Sigmoid colon (tissue), 7 donors: Measurements from ENCODE around the gene TRMT10C. TPM values are rescaled to one million over a fixed set of nuclear protein-coding genes. Genes with fewer than 3 reads are reported as not detected.

Experiments
- DNase-seq: peaks from one replicate; pipeline ENCODE4 v3.0.0-alpha.2; 2019
- H3K27ac ChIP-seq, 4 donors: fragments of 200-600 bp; sonication (generic); one replicate each; pipeline ENCODE4 v1.5.1; 2016 to 2019; ENCODE audit warnings: mild to moderate bottlenecking in 1 of 4
- H3K27me3 ChIP-seq, 3 donors: fragments of 200-600 bp; sonication (generic); one replicate each; pipeline ENCODE4 v1.5.1; 2019; ENCODE audit warnings: mild to moderate bottlenecking in 1 of 3
- H3K36me3 ChIP-seq, 4 donors: fragments of 200-600 bp; sonication (generic); one replicate each; pipeline ENCODE4 v1.5.1; 2016 to 2019
- H3K4me1 ChIP-seq, 4 donors: fragments of 200-600 bp; sonication (generic); one replicate each; pipeline ENCODE4 v1.5.1; 2017 to 2019
- H3K4me3 ChIP-seq, 4 donors: fragments of 200-600 bp; sonication (generic); one replicate each; pipeline ENCODE4 v1.5.1; 2017 to 2019; ENCODE audit warnings: mild to moderate bottlenecking in 2 of 4, moderate library complexity in 1 of 4
- H3K9me3 ChIP-seq, 4 donors: fragments of 200-600 bp in 3 of 4; sonication (generic) in 3 of 4; one replicate each; pipeline versions ENCODE4 v1.5.1 to v1.6.1; 2013 to 2019
- EP300 ChIP-seq, 4 donors: sonication (generic); formaldehyde crosslinking; IDR thresholded peaks; one replicate each; pipeline ENCODE4 v1.6.1; 2017; ENCODE audit warnings: antibody characterized with exemption in 4 of 4
- POLR2A ChIP-seq, 2 donors: fragments of 450-650 bp; IDR thresholded peaks; one replicate each; pipeline ENCODE4 v1.6.1; 2016; ENCODE audit warnings: antibody characterized with exemption in 2 of 2, mild to moderate bottlenecking in 2 of 2, moderate library complexity in 2 of 2
- POLR2AphosphoS5 ChIP-seq, 4 donors: sonication (generic); formaldehyde crosslinking; IDR thresholded peaks; one replicate each; pipeline ENCODE4 v1.6.1; 2017; ENCODE audit warnings: antibody characterized with exemption in 4 of 4
- WGBS, 2 donors: extraction: QIAGEN DNeasy Blood & Tissue Kit; methylation state at CpG; one replicate each; pipeline ENCODE4 v1.1.7; 2013; 5-methylcytosine and 5-hydroxymethylcytosine counted together
- intact Hi-C: fragments of 100-400 bp; cut with DNase I; formaldehyde crosslinking; loops from one replicate; pipeline ENCODE4 v1.15.1; 2023
- polyA plus RNA-seq, 3 donors: library from polyadenylated mRNA; stranded (reverse); fragments of 200-250 nt; gene quantifications; one replicate each; pipeline ENCODE4 v1.2.3, GENCODE V29; 2013
- total RNA-seq, 4 donors: library from RNA; depleted of rRNA; stranded (reverse); fragments of >200 nt; gene quantifications; one replicate each; pipeline ENCODE4 v1.1.0, GENCODE V29; 2016
- TF ChIP-seq, protein P1 (sequence below), 4 experiments: fragments of 450-650 bp in 3 of 4; fragments of 200-600 bp in 1 of 4; IDR thresholded peaks; one replicate each; pipeline ENCODE4 v1.5.1; 2016 to 2019; ENCODE audit warnings: antibody characterized with exemption in 4 of 4, mild to moderate bottlenecking in 3 of 4, moderate library complexity in 2 of 4
- donor health status: healthy with polysubstance abuse.
- donor health status: Bipolar disorder and iron deficiency.
- donor health status: healthy.

The TRMT10C gene
- total and polyA plus RNA-seq, 7 donors, result 15.0 to 29.1 (median 19.7) TPM

DNA sequence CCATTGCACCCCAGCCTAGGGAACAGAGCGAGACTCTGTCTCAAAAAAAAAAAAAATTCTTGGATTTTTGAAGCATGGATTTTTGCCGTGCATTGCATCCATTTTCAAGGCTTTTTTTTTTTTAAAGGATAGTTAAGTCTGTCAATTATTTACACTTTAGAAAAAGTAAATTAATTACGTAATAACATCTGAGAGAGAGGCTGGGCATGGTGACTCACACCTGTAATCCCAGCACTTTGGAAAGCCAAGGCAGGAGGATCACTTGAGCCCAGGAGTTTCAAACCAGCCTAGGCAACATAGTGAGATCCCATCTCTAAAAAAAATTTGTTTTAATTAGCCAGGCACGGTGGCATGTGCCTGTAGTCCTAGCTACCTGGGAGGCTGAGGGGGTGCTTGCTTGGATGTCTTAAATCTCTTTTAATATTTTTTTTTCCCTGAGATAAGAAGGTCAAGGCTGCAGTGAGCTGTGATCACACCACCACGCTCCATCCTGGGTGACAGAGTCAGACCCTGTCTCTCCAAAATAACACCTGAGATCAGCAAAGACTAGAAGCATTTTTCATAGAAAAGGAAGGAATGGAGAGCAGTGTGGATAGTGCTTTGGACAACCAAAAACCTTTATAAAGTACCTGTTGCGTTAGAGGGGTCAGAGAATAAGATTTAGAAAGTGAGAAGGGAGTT, 41.8 kb upstream of the TRMT10C start:
- DNase-seq, result no peak
- TF ChIP-seq POLR2AphosphoS5 (IDR thresholded peaks at IDR 0.05) (no peak), POLR2A (IDR thresholded peaks at IDR 0.05) (no peak), EP300 (IDR thresholded peaks at IDR 0.05) (no peak)
- TF ChIP-seq, protein P1, sequence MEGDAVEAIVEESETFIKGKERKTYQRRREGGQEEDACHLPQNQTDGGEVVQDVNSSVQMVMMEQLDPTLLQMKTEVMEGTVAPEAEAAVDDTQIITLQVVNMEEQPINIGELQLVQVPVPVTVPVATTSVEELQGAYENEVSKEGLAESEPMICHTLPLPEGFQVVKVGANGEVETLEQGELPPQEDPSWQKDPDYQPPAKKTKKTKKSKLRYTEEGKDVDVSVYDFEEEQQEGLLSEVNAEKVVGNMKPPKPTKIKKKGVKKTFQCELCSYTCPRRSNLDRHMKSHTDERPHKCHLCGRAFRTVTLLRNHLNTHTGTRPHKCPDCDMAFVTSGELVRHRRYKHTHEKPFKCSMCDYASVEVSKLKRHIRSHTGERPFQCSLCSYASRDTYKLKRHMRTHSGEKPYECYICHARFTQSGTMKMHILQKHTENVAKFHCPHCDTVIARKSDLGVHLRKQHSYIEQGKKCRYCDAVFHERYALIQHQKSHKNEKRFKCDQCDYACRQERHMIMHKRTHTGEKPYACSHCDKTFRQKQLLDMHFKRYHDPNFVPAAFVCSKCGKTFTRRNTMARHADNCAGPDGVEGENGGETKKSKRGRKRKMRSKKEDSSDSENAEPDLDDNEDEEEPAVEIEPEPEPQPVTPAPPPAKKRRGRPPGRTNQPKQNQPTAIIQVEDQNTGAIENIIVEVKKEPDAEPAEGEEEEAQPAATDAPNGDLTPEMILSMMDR (IDR thresholded peaks at IDR 0.05), result no peak
- Histone ChIP-seq H3K27ac (no peak overlapping the region), H3K27me3 (peaks cover 0 to 9% (median 0%) of the 10 kb centered on the region in 3 donors), H3K4me3 (no peak overlapping the region), H3K9me3 (no peaks in the 10 kb centered on the region), H3K36me3 (no peaks in the 10 kb centered on the region), H3K4me1 (no peaks in the 10 kb centered on the region)
- 42 to 78% methylated on average over 6 of the region's 6 CpGs for WGBS, 2 donors
- intact Hi-C loops, result no loop called here

DNA sequence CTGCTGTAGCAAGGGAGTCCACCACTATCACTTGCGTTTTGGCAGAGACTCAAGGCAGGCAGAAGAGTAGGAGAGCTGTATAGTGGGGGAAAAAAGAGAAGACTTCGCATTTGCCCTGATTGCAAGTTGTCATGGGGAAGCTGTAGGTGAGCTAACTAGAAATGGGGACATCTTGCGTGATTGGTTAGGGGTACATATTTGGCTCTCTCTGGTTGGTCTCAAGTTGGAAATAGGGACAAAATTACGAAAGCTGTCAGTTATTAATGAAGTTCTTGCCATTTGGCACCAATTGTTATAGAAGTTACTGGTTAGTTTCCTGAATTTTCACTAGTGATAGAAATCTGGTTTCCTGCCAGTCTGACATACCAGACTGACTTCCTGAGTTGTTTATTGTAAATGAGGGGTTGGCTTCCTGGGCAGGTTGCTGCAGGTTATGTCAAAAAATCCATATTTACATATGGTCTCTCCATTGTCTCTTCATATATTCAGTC, 40.4 kb upstream of the TRMT10C start:
- TF ChIP-seq POLR2A (IDR thresholded peaks at IDR 0.05) (no peak), EP300 (IDR thresholded peaks at IDR 0.05) (no peak), POLR2AphosphoS5 (IDR thresholded peaks at IDR 0.05) (no peak)
- TF ChIP-seq, protein P1 (IDR thresholded peaks at IDR 0.05), result no peak
- WGBS, 2 donors, result 60 to 91% methylated on average over 4 of the region's 4 CpGs
- Histone ChIP-seq H3K4me3 (no peak overlapping the region), H3K9me3 (peaks cover 0 to 3% (median 0%) of the 10 kb centered on the region in 4 donors), H3K36me3 (no peaks in the 10 kb centered on the region), H3K4me1 (no peaks in the 10 kb centered on the region), H3K27me3 (peaks cover 0 to 9% (median 0%) of the 10 kb centered on the region in 3 donors), H3K27ac (no peak overlapping the region)
- DNase-seq, result no peak
- intact Hi-C loops, result no loop called here

DNA sequence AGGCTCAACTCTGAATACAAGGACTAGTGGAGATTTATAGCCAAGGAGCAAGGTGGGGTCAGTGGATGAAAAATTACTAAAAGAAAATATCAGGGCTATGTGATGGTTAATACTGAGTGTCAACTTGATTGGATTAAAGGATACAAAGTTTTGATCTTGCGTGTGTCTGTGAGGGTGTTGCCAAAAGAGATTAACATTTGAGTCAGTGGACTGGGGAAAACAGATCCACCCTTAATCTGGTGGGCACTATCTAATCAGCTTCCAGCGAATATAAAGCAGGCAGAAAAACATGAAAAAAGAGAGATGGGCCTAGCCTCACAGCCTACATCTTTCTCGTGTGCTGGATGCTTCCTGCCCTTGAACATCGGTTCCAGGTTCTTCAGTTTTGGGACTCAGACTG, 34.2 kb upstream of the TRMT10C start:
- Histone ChIP-seq H3K36me3 (no peaks in the 10 kb centered on the region), H3K4me3 (no peak overlapping the region), H3K4me1 (no peaks in the 10 kb centered on the region), H3K27me3 (no peaks in the 10 kb centered on the region), H3K27ac (no peak overlapping the region), H3K9me3 (peaks cover 0 to 3% (median 0%) of the 10 kb centered on the region in 4 donors)
- TF ChIP-seq EP300 (IDR thresholded peaks at IDR 0.05) (no peak), POLR2A (IDR thresholded peaks at IDR 0.05) (no peak), POLR2AphosphoS5 (IDR thresholded peaks at IDR 0.05) (no peak)
- TF ChIP-seq, protein P1 (IDR thresholded peaks at IDR 0.05), result no peak
- intact Hi-C loops, result no loop called here
- DNase-seq, result no peak
- 89 to 91% methylated on average over 4 of the region's 4 CpGs for WGBS, 2 donors

DNA sequence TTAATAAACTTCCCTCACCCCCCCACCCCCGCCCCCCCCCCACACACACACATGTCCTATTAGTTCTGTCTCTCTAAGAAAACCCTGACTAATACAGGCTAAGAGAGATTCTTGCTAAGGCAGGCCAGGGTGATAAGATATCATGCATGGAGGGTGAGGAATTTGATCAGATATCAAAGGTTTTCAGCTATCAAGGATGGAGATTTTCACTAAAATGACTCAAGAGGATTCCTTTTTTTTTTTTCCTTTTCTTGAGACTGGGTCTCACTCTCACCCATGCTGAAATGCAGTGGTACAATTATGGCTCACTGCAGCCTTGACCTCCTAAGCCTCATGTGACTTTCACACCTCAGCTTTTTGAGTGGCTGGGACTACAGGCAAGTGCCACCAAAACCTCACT, 33.8 kb upstream of the TRMT10C start:
- no peaks in the 10 kb centered on the region for H3K36me3 ChIP-seq
- H3K4me1 ChIP-seq, result peaks cover 0 to under 1% (median under 1%) of the 10 kb centered on the region in 4 donors
- no peak overlapping the region for H3K4me3 ChIP-seq
- no peaks in the 10 kb centered on the region for H3K27me3 ChIP-seq
- WGBS, 2 donors, result 16 to 73% methylated on average over 1 of the region's 1 CpG
- no peak for TF ChIP-seq POLR2A (IDR thresholded peaks at IDR 0.05)
- no peak overlapping the region for H3K27ac ChIP-seq
- no peak for DNase-seq
- intact Hi-C loops, result no loop called here
- peaks cover 0 to 3% (median 0%) of the 10 kb centered on the region in 4 donors for H3K9me3 ChIP-seq

DNA sequence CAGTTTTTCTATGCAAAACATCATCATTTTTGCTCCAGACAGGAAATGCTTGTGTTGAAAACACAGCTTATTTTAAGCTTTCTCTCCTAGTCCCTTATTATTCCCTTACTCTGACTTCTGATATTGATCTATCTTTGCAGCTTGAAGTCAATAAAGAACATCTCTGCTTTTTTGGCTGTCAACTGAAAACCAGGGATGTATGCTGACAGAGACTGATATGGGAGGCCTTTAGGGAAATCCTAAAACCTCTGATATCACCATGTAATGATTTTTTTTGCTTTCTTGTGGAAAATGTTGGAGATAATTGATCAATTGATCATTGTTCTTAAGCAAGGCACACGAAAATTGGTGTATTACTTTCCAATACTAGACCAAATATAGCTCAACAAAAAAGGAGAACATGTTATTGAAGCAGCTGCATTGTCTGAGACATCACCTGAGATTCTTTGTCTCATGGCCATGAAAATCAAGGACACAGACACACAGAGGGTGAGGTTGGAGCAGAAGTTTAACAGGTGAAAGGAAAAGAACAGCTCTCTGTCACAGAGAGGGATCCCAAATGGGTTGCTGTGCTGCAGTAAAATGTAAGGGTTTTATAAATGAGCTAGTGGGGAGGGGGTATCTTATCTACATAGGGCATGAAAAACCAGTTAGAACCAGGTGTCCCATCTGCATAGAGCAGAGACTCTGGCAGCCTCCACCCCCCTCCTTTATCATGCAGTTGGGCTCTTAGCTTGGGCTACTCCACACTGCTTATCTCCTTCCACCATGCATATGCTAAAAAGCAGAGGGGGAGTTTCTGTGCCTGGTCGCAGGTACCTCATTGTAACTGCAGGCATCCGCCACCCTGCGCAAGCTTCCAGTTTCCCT, 31.6 kb upstream of the TRMT10C start:
- Histone ChIP-seq H3K4me3 (no peak overlapping the region), H3K27ac (no peak overlapping the region), H3K4me1 (peaks cover 0 to 17% (median 12%) of the 10 kb centered on the region in 4 donors), H3K27me3 (no peaks in the 10 kb centered on the region), H3K9me3 (peaks cover 0 to 3% (median 0%) of the 10 kb centered on the region in 4 donors), H3K36me3 (no peaks in the 10 kb centered on the region)
- 82 to 91% methylated on average over 4 of the region's 4 CpGs for WGBS, 2 donors
- no peak for TF ChIP-seq POLR2AphosphoS5 (IDR thresholded peaks at IDR 0.05)
- TF ChIP-seq EP300 (IDR thresholded peaks at IDR 0.05), result no peak
- intact Hi-C loops, result no loop called here
- no peak for DNase-seq
